Midbrain (tissue), 1 donor: ENCODE results near the gene ZDHHC20.

Source experiments
- DNase-seq: peaks from one replicate; lab custom pipeline; 2025; lab: John Stamatoyannopoulos, UW

Gene ZDHHC20

GRCh38 chr13:21326155-21327031, 132.7 kb downstream of the ZDHHC20 start:
- DNase-seq = peak; percentile 27

- DNase-seq = no peak
Measured at GRCh38 chr13:21324803-21325202, 134.3 kb downstream of the ZDHHC20 start.

GRCh38 chr13:21322988-21323387, 136.1 kb downstream of the ZDHHC20 start:
- no peak for DNase-seq
